ENCODE data around the gene TP53BP2. TPM values are rescaled to one million over a fixed set of nuclear protein-coding genes. Genes with fewer than 3 reads are reported as not detected.

Gene TP53BP2
- total RNA-seq, 4 donors from 2014 or later: 33.9 to 73.2 (median 52.3) TPM

DNA sequence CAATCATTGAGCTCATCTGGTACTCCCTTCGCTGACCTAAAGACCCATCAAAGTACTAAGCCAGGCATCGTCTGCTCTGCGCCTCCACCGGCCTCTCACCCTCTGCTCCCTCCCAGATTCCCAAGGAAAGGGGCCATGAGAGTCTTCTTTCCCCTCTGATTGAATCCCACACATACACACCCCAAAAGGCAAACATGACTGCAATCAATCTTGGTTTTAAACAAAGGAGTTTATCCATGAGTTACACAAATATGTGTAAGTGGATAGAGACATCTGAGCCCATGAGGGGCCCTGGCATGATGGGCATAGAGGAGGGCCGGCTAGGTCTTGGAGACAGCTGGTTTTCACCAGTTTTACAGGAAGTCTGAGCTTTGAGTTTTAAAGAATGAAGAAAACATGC, 82.5 kb downstream of the TP53BP2 start:
- H3K4me1 ChIP-seq: peaks cover 0 to 17% (median 4%) of the 10 kb centered on the region in 4 donors
- DNase-seq (ENCODE audit: low spot score in 2 of 2): no peak
- H3K9me3 ChIP-seq: no peaks in the 10 kb centered on the region
- no peak overlapping the region for H3K4me3 ChIP-seq
- H3K36me3 ChIP-seq: peaks cover 2 to 86% (median 6%) of the 10 kb centered on the region in 3 donors
- WGBS, 2 donors: 92 to 96% methylated on average over 5 of the region's 5 CpGs
- TF ChIP-seq, protein P1, sequence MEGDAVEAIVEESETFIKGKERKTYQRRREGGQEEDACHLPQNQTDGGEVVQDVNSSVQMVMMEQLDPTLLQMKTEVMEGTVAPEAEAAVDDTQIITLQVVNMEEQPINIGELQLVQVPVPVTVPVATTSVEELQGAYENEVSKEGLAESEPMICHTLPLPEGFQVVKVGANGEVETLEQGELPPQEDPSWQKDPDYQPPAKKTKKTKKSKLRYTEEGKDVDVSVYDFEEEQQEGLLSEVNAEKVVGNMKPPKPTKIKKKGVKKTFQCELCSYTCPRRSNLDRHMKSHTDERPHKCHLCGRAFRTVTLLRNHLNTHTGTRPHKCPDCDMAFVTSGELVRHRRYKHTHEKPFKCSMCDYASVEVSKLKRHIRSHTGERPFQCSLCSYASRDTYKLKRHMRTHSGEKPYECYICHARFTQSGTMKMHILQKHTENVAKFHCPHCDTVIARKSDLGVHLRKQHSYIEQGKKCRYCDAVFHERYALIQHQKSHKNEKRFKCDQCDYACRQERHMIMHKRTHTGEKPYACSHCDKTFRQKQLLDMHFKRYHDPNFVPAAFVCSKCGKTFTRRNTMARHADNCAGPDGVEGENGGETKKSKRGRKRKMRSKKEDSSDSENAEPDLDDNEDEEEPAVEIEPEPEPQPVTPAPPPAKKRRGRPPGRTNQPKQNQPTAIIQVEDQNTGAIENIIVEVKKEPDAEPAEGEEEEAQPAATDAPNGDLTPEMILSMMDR (IDR thresholded peaks at IDR 0.05): no peak
- no peak for TF ChIP-seq POLR2A (IDR thresholded peaks at IDR 0.05)
- no peak for TF ChIP-seq EP300 (IDR thresholded peaks at IDR 0.05)
- H3K27me3 ChIP-seq: no peaks in the 10 kb centered on the region
- no peak overlapping the region for H3K27ac ChIP-seq

DNA sequence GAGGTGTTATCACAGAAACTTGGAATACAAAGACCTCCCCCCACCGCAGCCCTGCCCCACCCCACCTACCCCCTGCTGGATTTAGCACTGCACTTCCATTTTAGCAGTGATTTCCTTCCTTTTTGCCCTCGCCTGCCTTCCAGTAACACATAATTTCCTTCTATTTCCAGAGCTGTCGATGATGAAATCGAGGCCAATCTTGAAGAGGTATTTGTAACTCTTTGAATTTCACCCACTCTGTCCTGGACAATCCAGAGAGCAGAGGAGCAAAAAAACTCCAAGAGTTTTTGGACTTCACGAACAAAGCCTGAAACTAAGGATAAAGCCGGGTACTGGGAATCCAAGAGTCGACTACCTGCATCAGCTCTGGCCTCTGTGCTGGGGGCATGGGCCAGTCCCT, 84.3 kb downstream of the TP53BP2 start:
- no peak for DNase-seq (ENCODE audit: low spot score in 2 of 2)
- no peak overlapping the region for H3K4me3 ChIP-seq
- WGBS, 2 donors: 73 to 82% methylated on average over 7 of the region's 7 CpGs
- H3K27ac ChIP-seq: no peak overlapping the region
- TF ChIP-seq POLR2A (IDR thresholded peaks at IDR 0.05) (no peak), EP300 (IDR thresholded peaks at IDR 0.05) (no peak)
- TF ChIP-seq, protein P1 (IDR thresholded peaks at IDR 0.05): no peak
- no peaks in the 10 kb centered on the region for H3K27me3 ChIP-seq
- peaks cover 0 to 17% (median 4%) of the 10 kb centered on the region in 4 donors for H3K4me1 ChIP-seq
- H3K9me3 ChIP-seq: no peaks in the 10 kb centered on the region
- peaks cover 2 to 98% (median 6%) of the 10 kb centered on the region in 3 donors for H3K36me3 ChIP-seq

GRCh38 chr1:223760833-223761232, 84.9 kb downstream of the TP53BP2 start:
- H3K4me1 ChIP-seq: peaks cover 0 to 22% (median 4%) of the 10 kb centered on the region in 4 donors
- TF ChIP-seq EP300 (IDR thresholded peaks at IDR 0.05): no peak
- TF ChIP-seq, protein P1 (IDR thresholded peaks at IDR 0.05): no peak
- no peak for TF ChIP-seq POLR2A (IDR thresholded peaks at IDR 0.05)
- no peak overlapping the region for H3K4me3 ChIP-seq
- H3K36me3 ChIP-seq: peaks cover 2 to 98% (median 6%) of the 10 kb centered on the region in 3 donors
- no peak for DNase-seq (ENCODE audit: low spot score in 2 of 2)
- 65 to 77% methylated on average over 6 of the region's 6 CpGs for WGBS, 2 donors
- H3K27ac ChIP-seq: no peak overlapping the region
- no peaks in the 10 kb centered on the region for H3K27me3 ChIP-seq
- H3K9me3 ChIP-seq: no peaks in the 10 kb centered on the region

- Histone ChIP-seq H3K36me3 (peaks cover 2 to 98% (median 6%) of the 10 kb centered on the region in 3 donors), H3K9me3 (no peaks in the 10 kb centered on the region), H3K27me3 (no peaks in the 10 kb centered on the region), H3K27ac (no peak overlapping the region), H3K4me3 (no peak overlapping the region), H3K4me1 (peaks cover 0 to 9% (median 0%) of the 10 kb centered on the region in 4 donors)
- TF ChIP-seq POLR2A (IDR thresholded peaks at IDR 0.05): no peak
- no peak for TF ChIP-seq EP300 (IDR thresholded peaks at IDR 0.05)
- TF ChIP-seq, protein P1 (IDR thresholded peaks at IDR 0.05): no peak
- WGBS, 2 donors: 86 to 91% methylated on average over 13 of the region's 13 CpGs
- no peak for DNase-seq (ENCODE audit: low spot score in 2 of 2)
Observed at GRCh38 chr1:223759273-223759672, 86.5 kb downstream of the TP53BP2 start.

GRCh38 chr1:223758734-223759133, 87.0 kb downstream of the TP53BP2 start:
- Histone ChIP-seq H3K4me1 (peaks cover 0 to 9% (median 0%) of the 10 kb centered on the region in 4 donors), H3K27me3 (no peaks in the 10 kb centered on the region), H3K4me3 (no peak overlapping the region), H3K27ac (no peak overlapping the region), H3K36me3 (peaks cover 2 to 98% (median 6%) of the 10 kb centered on the region in 3 donors), H3K9me3 (no peaks in the 10 kb centered on the region)
- DNase-seq (ENCODE audit: low spot score in 2 of 2): no peak
- 93 to 95% methylated on average over 9 of the region's 9 CpGs for WGBS, 2 donors
- TF ChIP-seq EP300 (IDR thresholded peaks at IDR 0.05) (no peak), POLR2A (IDR thresholded peaks at IDR 0.05) (no peak)
- TF ChIP-seq, protein P1 (IDR thresholded peaks at IDR 0.05): no peak
